Activated CD8-positive, alpha-beta memory T cell treated with anti-CD3 and anti-CD28 coated beads, Interleukin-2, amount 50 U/mL, for 1 hour (primary cell): ENCODE data around the gene KRTAP21-1.
"Not testable (repeated sequence)": the region's sequence is repeated elsewhere in the genome, so short reads cannot be mapped to it uniquely, and the experiment has no call there.

ENCODE experiments used
- DNase-seq: peaks from one replicate; pipeline ENCODE4 v3.0.0-alpha.2; 2020; ENCODE audit errors: extremely low read depth

Gene KRTAP21-1

GRCh38 chr21:30755328-30755727 is at the start of gene KRTAP21-1:
KRTAP21-1 (minus strand) TSS chr21:30755428; CDS start chr21:30755378, 50 bp downstream.
- not testable (repeated sequence) for DNase-seq

DNA sequence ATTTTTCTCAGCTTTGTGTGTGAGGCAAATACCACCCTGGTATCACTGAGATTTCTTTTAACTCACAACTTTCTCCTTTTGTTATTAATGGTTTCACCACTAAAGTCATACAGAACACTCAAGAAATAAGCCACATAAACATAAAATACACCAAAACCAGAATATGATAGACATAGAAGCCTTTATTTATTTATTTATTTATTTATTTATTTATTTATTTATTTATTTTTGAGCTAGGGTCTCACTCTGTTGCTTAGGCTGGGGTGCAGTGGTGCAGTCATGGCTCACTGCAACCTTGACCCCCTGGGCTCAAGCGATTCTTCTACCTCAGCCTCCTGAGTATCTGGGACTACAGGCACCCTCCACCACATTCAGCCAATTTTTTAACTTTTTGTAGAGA is 45.4 kb upstream of the KRTAP21-1 start:
- DNase-seq = no peak

DNA sequence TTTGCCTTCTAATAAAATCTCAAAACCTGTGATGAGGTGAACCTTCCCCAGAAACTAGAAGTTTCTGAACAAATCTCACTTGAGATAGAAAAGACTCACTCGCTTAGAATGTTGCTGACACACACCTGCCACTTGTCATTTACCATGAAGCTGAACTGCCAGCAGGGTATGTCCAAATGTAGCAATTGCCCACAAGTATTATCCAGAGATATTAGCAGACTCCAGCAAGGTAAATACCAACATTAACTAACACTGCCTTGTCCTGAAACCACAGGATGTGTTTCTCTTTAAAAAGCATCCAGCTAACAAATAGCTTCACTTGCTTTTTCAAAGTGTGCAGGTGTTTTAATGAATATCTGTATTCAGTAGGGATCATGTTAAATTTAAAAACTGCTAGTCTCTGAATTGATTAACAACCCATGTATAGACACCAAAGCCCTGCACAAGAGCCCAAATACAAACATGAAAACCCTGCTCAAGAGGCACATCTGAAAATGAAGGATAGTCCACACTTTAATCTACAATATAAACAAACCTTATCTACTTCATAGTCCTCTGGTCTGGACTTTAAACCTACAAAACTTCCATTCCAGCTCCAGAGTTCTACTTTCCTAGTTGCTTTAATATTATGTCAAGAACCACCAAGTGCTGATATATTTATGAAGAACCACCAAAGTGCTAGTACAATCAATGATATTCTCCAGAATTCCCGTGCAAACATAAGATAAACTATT is 38.5 kb upstream of the KRTAP21-1 start:
- DNase-seq = no peak

DNA sequence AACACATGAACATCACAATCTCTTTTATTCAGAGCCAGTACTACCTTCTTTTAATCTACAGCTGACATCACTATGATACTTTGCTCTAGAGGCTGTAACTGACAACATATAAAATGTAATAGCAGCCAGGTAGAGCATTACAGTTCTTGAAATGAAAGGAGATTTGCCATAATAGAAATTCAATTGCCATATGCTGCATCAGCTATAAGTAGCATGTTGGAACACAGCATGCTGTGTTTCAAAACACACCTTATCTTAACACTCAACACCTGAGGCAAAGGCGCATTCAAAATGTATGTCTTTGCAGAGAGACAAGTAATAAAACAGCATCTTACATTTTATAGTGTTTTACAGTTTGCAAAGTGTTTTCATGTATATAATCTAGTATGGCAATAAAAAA is 24.0 kb upstream of the KRTAP21-1 start:
- no peak for DNase-seq

GRCh38 chr21:30769724-30770431 is 14.7 kb upstream of the KRTAP21-1 start:
- no peak for DNase-seq

- DNase-seq = no peak
Measured at GRCh38 chr21:30760776-30761175, 5.5 kb upstream of the KRTAP21-1 start.

- DNase-seq = no peak
Measured at GRCh38 chr21:30758306-30758705, 3.1 kb upstream of the KRTAP21-1 start.

- no peak for DNase-seq
Measured at GRCh38 chr21:30747159-30747558, 8.1 kb downstream of the KRTAP21-1 start, which contains the start of gene KRTAP21-2. KRTAP21-2 (minus strand) TSS chr21:30747259; CDS start chr21:30747202, 57 bp downstream.

- DNase-seq = no peak
Measured at GRCh38 chr21:30740462-30740861, 14.8 kb downstream of the KRTAP21-1 start.

DNA sequence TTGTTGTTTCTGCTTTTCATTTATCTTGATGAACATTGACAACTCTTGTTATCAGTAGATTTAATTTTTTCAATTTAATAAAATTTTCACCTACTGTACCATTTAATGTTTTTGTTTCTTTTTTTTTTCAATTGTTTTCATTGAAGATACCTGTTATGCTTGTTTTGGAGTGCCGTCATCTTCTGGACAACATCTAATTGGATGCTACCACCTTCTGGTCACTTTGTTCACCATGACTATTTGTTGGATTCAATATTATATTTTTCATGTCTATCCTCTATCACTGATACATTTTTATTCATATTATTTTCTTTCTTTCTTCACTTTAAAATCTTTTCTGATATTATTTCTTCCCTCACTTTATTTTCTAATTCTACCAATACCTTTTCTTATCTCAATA is 22.2 kb downstream of the KRTAP21-1 start:
- no peak for DNase-seq

DNA sequence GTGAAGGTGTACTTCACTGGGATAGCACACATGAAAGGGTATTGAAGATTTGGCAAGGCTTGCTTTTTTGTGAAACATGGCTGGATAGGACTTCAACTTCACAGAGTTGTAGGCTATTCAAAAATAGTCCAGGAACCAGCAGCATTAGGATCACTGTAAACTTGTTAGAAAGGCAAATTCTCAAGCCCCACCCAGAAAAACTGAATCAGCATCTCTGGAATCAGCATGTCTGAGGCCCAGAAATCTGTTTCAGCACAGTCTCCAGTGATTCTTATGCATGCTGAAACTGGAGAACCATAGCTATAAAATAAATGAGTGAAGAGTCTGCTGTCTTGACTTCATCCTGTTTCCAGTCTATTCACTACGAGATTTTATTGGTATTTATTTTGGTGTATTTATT is 28.5 kb downstream of the KRTAP21-1 start:
- no peak for DNase-seq

- no peak for DNase-seq
Measured at GRCh38 chr21:30719401-30719800, 35.8 kb downstream of the KRTAP21-1 start.

DNA sequence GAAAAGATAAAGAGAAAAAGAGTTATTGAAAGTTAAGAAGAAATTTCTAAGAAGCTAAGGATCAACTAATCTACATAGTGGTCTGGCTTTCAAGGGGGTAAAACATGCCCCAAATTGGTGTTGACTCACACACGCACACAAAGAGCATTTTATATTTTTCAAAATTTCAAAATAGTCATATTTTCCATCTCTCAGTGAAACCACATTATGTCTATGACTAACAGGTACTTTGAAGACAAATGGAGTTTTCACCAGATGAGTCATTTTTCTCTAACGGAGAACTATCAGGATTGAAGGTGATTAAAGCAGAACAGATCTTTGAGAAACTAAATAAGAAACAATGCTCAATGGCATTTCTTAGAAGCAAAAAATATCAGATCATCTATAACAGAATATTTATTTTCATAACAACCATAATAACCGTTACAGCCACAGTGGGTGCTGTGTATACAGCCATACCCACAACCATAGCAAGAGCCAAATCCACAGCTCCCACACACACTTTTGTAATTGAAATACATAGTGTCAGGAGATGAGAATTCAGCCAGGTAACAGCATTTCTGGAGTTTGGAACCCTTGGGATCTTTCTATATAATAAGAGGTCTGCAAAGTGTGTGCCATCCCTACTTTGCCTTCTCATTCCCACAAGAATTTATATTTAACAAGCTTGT is 36.9 kb downstream of the KRTAP21-1 start, which contains the start of gene KRTAP21-3:
Gene KRTAP21-3 (minus strand): TSS at position 539 of the 671 bp plus-strand sequence. CDS start 18 bp downstream, at position 521.
- DNase-seq = no peak

DNA sequence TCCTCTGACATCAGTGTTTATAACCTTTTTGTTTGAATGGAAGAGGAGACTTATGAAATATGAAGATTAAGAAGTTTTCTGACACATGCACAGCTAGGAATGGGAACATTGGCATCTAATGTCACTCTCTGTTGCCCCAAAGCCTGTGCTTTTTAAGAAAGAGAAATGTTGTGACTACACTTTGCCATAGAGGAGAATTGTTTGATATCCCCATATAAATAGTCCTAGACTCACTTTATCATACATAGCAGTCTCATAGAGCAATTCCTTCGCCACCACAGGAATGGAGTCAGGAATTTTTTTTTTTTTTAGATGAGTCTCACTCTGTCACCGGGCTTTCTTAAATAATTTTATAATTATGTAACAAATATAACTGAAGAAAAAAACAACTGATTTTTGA is 38.1 kb downstream of the KRTAP21-1 start:
- DNase-seq = no peak

DNA sequence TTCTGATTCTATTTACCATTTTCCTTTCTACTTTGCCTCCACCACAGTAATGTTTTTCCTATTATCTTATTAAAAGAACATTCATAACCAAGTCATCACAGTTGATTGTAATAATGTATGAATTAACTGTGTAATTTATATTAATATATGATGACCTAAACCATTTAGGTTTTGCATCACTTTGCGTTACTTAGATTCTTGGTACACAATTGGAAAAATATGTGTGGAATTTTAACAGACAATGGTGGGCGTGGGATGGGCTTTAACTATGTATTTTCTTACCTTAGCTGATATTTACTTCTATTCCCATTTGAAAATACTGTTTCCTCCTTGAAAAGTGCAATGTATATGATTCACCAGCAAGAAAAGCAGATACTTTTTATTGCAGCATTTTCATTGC is 40.3 kb downstream of the KRTAP21-1 start:
- no peak for DNase-seq

DNA sequence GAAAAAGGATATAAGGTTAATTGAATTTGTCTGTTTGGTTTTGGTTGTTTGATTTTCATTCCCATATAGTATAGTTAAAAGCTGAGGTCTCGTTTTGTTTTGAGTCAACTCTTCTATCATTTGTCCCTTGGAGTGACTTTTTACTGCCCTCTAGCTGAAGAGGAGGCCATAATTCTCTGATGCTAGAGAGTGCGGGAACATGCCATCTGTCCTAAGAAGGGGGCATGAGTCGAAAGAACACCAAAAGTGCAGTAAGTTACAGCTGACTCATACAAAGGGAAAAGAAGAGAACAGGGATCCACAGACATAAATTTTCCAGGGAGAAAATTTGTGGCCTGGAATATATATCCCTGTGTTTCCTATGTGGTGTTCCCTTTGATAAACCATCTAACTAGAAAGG is 40.8 kb downstream of the KRTAP21-1 start:
- DNase-seq = no peak

DNA sequence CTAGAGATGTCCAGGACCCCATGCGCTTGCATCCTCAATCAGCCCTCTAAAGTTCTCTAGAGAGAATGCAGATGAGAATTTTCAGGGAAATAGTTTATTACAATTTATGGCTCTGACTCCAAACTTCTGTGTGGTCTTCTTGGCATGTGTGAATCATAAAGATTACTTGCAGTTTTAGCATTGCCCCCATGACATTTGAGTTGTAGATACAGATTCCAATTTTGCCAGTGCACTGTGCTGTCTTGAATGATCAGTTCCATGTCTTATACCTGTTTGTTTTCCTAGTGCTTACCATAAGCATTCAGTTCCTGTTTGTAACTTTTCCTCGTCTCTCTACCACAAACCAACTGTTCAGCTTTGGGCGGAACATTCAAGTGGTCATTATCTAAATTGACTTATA is 41.5 kb downstream of the KRTAP21-1 start:
- DNase-seq = no peak

DNA sequence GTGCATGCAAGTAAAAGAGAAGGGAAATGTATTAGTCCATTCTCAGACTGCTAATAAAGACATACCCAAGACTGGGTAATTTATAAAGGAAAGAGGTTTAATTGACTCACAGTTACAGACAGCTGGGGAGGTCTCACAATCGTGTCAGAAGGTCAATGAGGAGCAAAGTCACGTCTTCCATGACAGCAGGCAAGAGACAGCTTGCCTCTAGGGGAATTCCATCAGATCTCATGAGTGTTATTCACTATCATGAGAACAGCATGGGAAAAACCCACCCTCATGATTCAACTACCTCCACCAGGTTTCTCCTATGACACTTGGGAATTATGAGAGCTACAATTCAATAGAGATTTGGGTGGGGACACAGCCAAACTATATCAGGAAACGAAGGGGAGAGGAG is 44.7 kb downstream of the KRTAP21-1 start:
- no peak for DNase-seq

DNA sequence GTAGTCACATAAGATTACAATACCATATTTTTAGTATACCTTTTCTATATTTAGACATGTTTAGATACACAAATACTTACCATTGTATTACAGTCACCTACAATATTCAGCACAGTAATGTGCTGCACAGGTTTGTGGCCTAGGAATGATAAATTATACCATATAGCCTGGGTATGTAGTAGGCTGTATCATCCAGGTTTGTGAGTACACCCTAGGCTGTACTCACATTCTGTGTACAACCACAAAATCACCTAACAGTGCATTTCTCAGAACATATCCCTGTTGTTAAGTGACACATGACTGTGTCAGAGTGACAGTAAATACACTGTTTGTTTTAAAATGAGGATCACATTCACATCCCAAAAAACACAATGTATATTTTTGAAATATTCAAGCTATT is 47.8 kb downstream of the KRTAP21-1 start:
- DNase-seq = no peak
